ENCODE measurements around the gene SYNRG.

Gene SYNRG

GRCh38 chr17:37553401-37553966 is 55.7 kb downstream of the SYNRG start:
- peaks cover 8% of the 10 kb centered on the region for H3K36me3 ChIP-seq (ENCODE audit: control insufficient read depth, insufficient read depth, low read length)
- H3K27ac ChIP-seq (ENCODE audit: low read depth, low read length): no peak overlapping the region
- H3K4me1 ChIP-seq (ENCODE audit: control insufficient read depth, insufficient read depth, low read length): no peaks in the 10 kb centered on the region
- no peak overlapping the region for H3K9ac ChIP-seq (ENCODE audit: low read length)
- no peaks in the 10 kb centered on the region for H3K27me3 ChIP-seq (ENCODE audit: control insufficient read depth, insufficient read depth, low read length)
- no peak overlapping the region for H3K4me3 ChIP-seq (ENCODE audit: low read length)

- no peaks in the 10 kb centered on the region for H3K4me1 ChIP-seq (ENCODE audit: control insufficient read depth, insufficient read depth, low read length)
- no peak overlapping the region for H3K27ac ChIP-seq (ENCODE audit: low read depth, low read length)
- H3K36me3 ChIP-seq (ENCODE audit: control insufficient read depth, insufficient read depth, low read length): peaks cover 3% of the 10 kb centered on the region
- no peak overlapping the region for H3K4me3 ChIP-seq (ENCODE audit: low read length)
- H3K9ac ChIP-seq (ENCODE audit: low read length): no peak overlapping the region
- no peaks in the 10 kb centered on the region for H3K27me3 ChIP-seq (ENCODE audit: control insufficient read depth, insufficient read depth, low read length)
Observed at GRCh38 chr17:37551788-37552187, 57.4 kb downstream of the SYNRG start.

GRCh38 chr17:37547986-37548385 is 61.2 kb downstream of the SYNRG start:
- no peak overlapping the region for H3K4me3 ChIP-seq (ENCODE audit: low read length)
- no peak overlapping the region for H3K9ac ChIP-seq (ENCODE audit: low read length)
- H3K27ac ChIP-seq (ENCODE audit: low read depth, low read length): no peak overlapping the region
- no peaks in the 10 kb centered on the region for H3K4me1 ChIP-seq (ENCODE audit: control insufficient read depth, insufficient read depth, low read length)
- peaks cover 1% of the 10 kb centered on the region for H3K36me3 ChIP-seq (ENCODE audit: control insufficient read depth, insufficient read depth, low read length)
- H3K27me3 ChIP-seq (ENCODE audit: control insufficient read depth, insufficient read depth, low read length): no peaks in the 10 kb centered on the region

GRCh38 chr17:37546302-37546701 is 62.9 kb downstream of the SYNRG start:
- H3K4me1 ChIP-seq (ENCODE audit: control insufficient read depth, insufficient read depth, low read length): no peaks in the 10 kb centered on the region
- no peak overlapping the region for H3K4me3 ChIP-seq (ENCODE audit: low read length)
- peaks cover 10% of the 10 kb centered on the region for H3K36me3 ChIP-seq (ENCODE audit: control insufficient read depth, insufficient read depth, low read length)
- no peak overlapping the region for H3K9ac ChIP-seq (ENCODE audit: low read length)
- H3K27me3 ChIP-seq (ENCODE audit: control insufficient read depth, insufficient read depth, low read length): no peaks in the 10 kb centered on the region
- no peak overlapping the region for H3K27ac ChIP-seq (ENCODE audit: low read depth, low read length)

GRCh38 chr17:37545486-37545885 is 63.7 kb downstream of the SYNRG start:
- H3K27ac ChIP-seq (ENCODE audit: low read depth, low read length): no peak overlapping the region

GRCh38 chr17:37543637-37544052 is 65.6 kb downstream of the SYNRG start:
- Histone ChIP-seq H3K27ac (ENCODE audit: low read depth, low read length) (no peak overlapping the region), H3K4me3 (ENCODE audit: low read length) (no peak overlapping the region), H3K27me3 (ENCODE audit: control insufficient read depth, insufficient read depth, low read length) (no peaks in the 10 kb centered on the region), H3K36me3 (ENCODE audit: control insufficient read depth, insufficient read depth, low read length) (peaks cover 30% of the 10 kb centered on the region), H3K4me1 (ENCODE audit: control insufficient read depth, insufficient read depth, low read length) (no peaks in the 10 kb centered on the region), H3K9ac (ENCODE audit: low read length) (no peak overlapping the region)

More at GRCh38 chr17:37545486-37545885, 63.7 kb downstream of the SYNRG start:
- Histone ChIP-seq H3K9ac (ENCODE audit: low read length) (no peak overlapping the region), H3K36me3 (ENCODE audit: control insufficient read depth, insufficient read depth, low read length) (peaks cover 14% of the 10 kb centered on the region), H3K4me3 (ENCODE audit: low read length) (no peak overlapping the region), H3K27me3 (ENCODE audit: control insufficient read depth, insufficient read depth, low read length) (no peaks in the 10 kb centered on the region), H3K4me1 (ENCODE audit: control insufficient read depth, insufficient read depth, low read length) (no peaks in the 10 kb centered on the region)

GRCh38 chr17:37541880-37542660 is 67.1 kb downstream of the SYNRG start:
- Histone ChIP-seq H3K27me3 (ENCODE audit: control insufficient read depth, insufficient read depth, low read length) (no peaks in the 10 kb centered on the region), H3K4me3 (ENCODE audit: low read length) (no peak overlapping the region), H3K9ac (ENCODE audit: low read length) (no peak overlapping the region), H3K4me1 (ENCODE audit: control insufficient read depth, insufficient read depth, low read length) (no peaks in the 10 kb centered on the region), H3K27ac (ENCODE audit: low read depth, low read length) (no peak overlapping the region), H3K36me3 (ENCODE audit: control insufficient read depth, insufficient read depth, low read length) (peaks cover 40% of the 10 kb centered on the region)

- Histone ChIP-seq H3K36me3 (ENCODE audit: control insufficient read depth, insufficient read depth, low read length) (peaks cover 56% of the 10 kb centered on the region), H3K9ac (ENCODE audit: low read length) (no peak overlapping the region), H3K27ac (ENCODE audit: low read depth, low read length) (no peak overlapping the region), H3K4me3 (ENCODE audit: low read length) (no peak overlapping the region), H3K27me3 (ENCODE audit: control insufficient read depth, insufficient read depth, low read length) (no peaks in the 10 kb centered on the region), H3K4me1 (ENCODE audit: control insufficient read depth, insufficient read depth, low read length) (no peaks in the 10 kb centered on the region)
Observed at GRCh38 chr17:37538981-37539659, 70.1 kb downstream of the SYNRG start.

- Histone ChIP-seq H3K9ac (ENCODE audit: low read length) (no peak overlapping the region), H3K36me3 (ENCODE audit: control insufficient read depth, insufficient read depth, low read length) (peaks cover 42% of the 10 kb centered on the region), H3K4me3 (ENCODE audit: low read length) (no peak overlapping the region), H3K27me3 (ENCODE audit: control insufficient read depth, insufficient read depth, low read length) (no peaks in the 10 kb centered on the region), H3K4me1 (ENCODE audit: control insufficient read depth, insufficient read depth, low read length) (no peaks in the 10 kb centered on the region), H3K27ac (ENCODE audit: low read depth, low read length) (no peak overlapping the region)
Observed at GRCh38 chr17:37535906-37536305, 73.3 kb downstream of the SYNRG start.

- no peaks in the 10 kb centered on the region for H3K4me1 ChIP-seq (ENCODE audit: control insufficient read depth, insufficient read depth, low read length)
- no peak overlapping the region for H3K9ac ChIP-seq (ENCODE audit: low read length)
- H3K4me3 ChIP-seq (ENCODE audit: low read length): no peak overlapping the region
- peaks cover 26% of the 10 kb centered on the region for H3K36me3 ChIP-seq (ENCODE audit: control insufficient read depth, insufficient read depth, low read length)
- H3K27ac ChIP-seq (ENCODE audit: low read depth, low read length): no peak overlapping the region
- H3K27me3 ChIP-seq (ENCODE audit: control insufficient read depth, insufficient read depth, low read length): no peaks in the 10 kb centered on the region
Observed at GRCh38 chr17:37532756-37533155, 76.5 kb downstream of the SYNRG start.

- H3K27ac ChIP-seq (ENCODE audit: low read depth, low read length): no peak overlapping the region
- H3K27me3 ChIP-seq (ENCODE audit: control insufficient read depth, insufficient read depth, low read length): no peaks in the 10 kb centered on the region
- H3K4me3 ChIP-seq (ENCODE audit: low read length): no peak overlapping the region
- H3K9ac ChIP-seq (ENCODE audit: low read length): no peak overlapping the region
- H3K36me3 ChIP-seq (ENCODE audit: control insufficient read depth, insufficient read depth, low read length): peaks cover 7% of the 10 kb centered on the region
- H3K4me1 ChIP-seq (ENCODE audit: control insufficient read depth, insufficient read depth, low read length): no peaks in the 10 kb centered on the region
Observed at GRCh38 chr17:37530420-37530819, 78.8 kb downstream of the SYNRG start.

GRCh38 chr17:37527249-37527851 is 81.9 kb downstream of the SYNRG start:
- H3K9ac ChIP-seq (ENCODE audit: low read length): no peak overlapping the region
- peaks cover 11% of the 10 kb centered on the region for H3K36me3 ChIP-seq (ENCODE audit: control insufficient read depth, insufficient read depth, low read length)
- H3K27ac ChIP-seq (ENCODE audit: low read depth, low read length): no peak overlapping the region
- H3K4me1 ChIP-seq (ENCODE audit: control insufficient read depth, insufficient read depth, low read length): no peaks in the 10 kb centered on the region
- H3K4me3 ChIP-seq (ENCODE audit: low read length): no peak overlapping the region
- no peaks in the 10 kb centered on the region for H3K27me3 ChIP-seq (ENCODE audit: control insufficient read depth, insufficient read depth, low read length)
